IMR-90 (cell line): ENCODE results near the gene OLFML3. TPM values are rescaled to one million over a fixed set of nuclear protein-coding genes. Genes with fewer than 3 reads are reported as not detected.

Source experiments
- ATAC-seq: fragments of 200-7000 bp; cut with Tn5 transposase; 2 replicates; pipeline ENCODE4 v1.9.1; 2020; ENCODE audit warnings: low read depth, mild to moderate bottlenecking, moderate library complexity
- BruUV-seq: library from RNA; stranded (reverse); fragments of 400-500 nt; replicated peaks from 2 replicates; lab custom pipeline; 2021; lab: Mats Ljungman, UMichigan
- CTCF ChIA-PET: fragments of 300-600 bp; formaldehyde crosslinking; extraction: SDS; loops from one replicate; lab custom pipeline; 2021; ENCODE audit warnings: antibody characterized with exemption; lab: Yijun Ruan, JAX
- POLR2A ChIA-PET: fragments of 300-600 bp; sonication (Branson Sonifier 250); formaldehyde crosslinking; loops from one replicate; lab custom pipeline; 2022; ENCODE audit warnings: antibody characterized with exemption; ENCODE audit not compliant: unreplicated experiment; lab: Charles Lee
- DNase-seq: peaks from one replicate; pipeline ENCODE4 v3.0.0; 2013
- H2AFZ ChIP-seq: replicated peaks from 2 replicates; pipeline ENCODE3; 2013; ENCODE audit warnings: low read length, mild to moderate bottlenecking; ENCODE audit not compliant: poor library complexity
- H2AK5ac ChIP-seq: 2 replicates; pipeline ENCODE4 v1.6.1; 2013; ENCODE audit warnings: low read depth, low read length, inconsistent platforms
- H2AK9ac ChIP-seq: replicated peaks from 2 replicates; pipeline ENCODE3; 2013; ENCODE audit warnings: mild to moderate bottlenecking, low read depth, low read length, moderate library complexity; ENCODE audit not compliant: poor library complexity
- H2BK120ac ChIP-seq: 2 replicates; pipeline ENCODE4 v1.6.1; 2013; ENCODE audit warnings: low read depth, low read length, inconsistent platforms
- H2BK15ac ChIP-seq: 3 replicates; pipeline ENCODE4 v1.6.1; 2013; ENCODE audit warnings: low read depth, low read length, inconsistent platforms
- H2BK20ac ChIP-seq: 2 replicates; pipeline ENCODE4 v1.6.1; 2013; ENCODE audit warnings: low read depth, mild to moderate bottlenecking, inconsistent platforms, low read length, moderate library complexity
- H2BK5ac ChIP-seq: 2 replicates; pipeline ENCODE4 v1.6.1; 2013; ENCODE audit warnings: mild to moderate bottlenecking, low read depth, low read length, inconsistent platforms; ENCODE audit not compliant: poor library complexity, severe bottlenecking
- H3K14ac ChIP-seq: replicated peaks from 2 replicates; pipeline ENCODE4 v1.6.1; 2013; ENCODE audit warnings: low read depth, low read length, inconsistent platforms
- H3K18ac ChIP-seq: 2 replicates; pipeline ENCODE4 v1.6.1; 2013; ENCODE audit warnings: low read depth, low read length, control low read depth
- H3K23ac ChIP-seq: 2 replicates; pipeline ENCODE4 v1.6.1; 2013; ENCODE audit warnings: low read depth, low read length, inconsistent platforms
- H3K27ac ChIP-seq: 2 replicates; pipeline ENCODE4 v1.5.1; 2013; ENCODE audit warnings: mild to moderate bottlenecking, control low read depth, low read length; ENCODE audit not compliant: insufficient read depth
- H3K27me3 ChIP-seq: 2 replicates; pipeline ENCODE4 v1.6.1; 2013; ENCODE audit warnings: low read length; ENCODE audit not compliant: control insufficient read depth, insufficient read depth
- H3K36me3 ChIP-seq: 2 replicates; pipeline ENCODE4 v1.6.1; 2013; ENCODE audit warnings: low read length, mixed read lengths; ENCODE audit not compliant: control insufficient read depth, insufficient read depth
- H3K4ac ChIP-seq: 2 replicates; pipeline ENCODE4 v1.6.1; 2013; ENCODE audit warnings: low read depth, low read length, inconsistent platforms
- H3K4me1 ChIP-seq: 2 replicates; pipeline ENCODE4 v1.6.1; 2013; ENCODE audit warnings: low read length, mixed read lengths; ENCODE audit not compliant: control insufficient read depth, insufficient read depth
- H3K4me2 ChIP-seq: 2 replicates; pipeline ENCODE4 v1.6.1; 2013; ENCODE audit warnings: low read depth, mild to moderate bottlenecking, control low read depth, low read length, moderate library complexity
- H3K4me3 ChIP-seq: 2 replicates; pipeline ENCODE4 v1.5.1; 2013; ENCODE audit warnings: low read depth, mild to moderate bottlenecking, control low read depth, low read length, moderate library complexity; ENCODE audit not compliant: insufficient read depth
- H3K56ac ChIP-seq: 2 replicates; pipeline ENCODE4 v1.6.1; 2013; ENCODE audit warnings: low read length, inconsistent platforms; ENCODE audit not compliant: insufficient read depth; ENCODE audit errors: extremely low read depth
- H3K79me1 ChIP-seq, 2 experiments: 2 replicates each; pipeline ENCODE4 v1.6.1; 2013; ENCODE audit warnings: low read length in 2 of 2, inconsistent platforms in 1 of 2, low read depth in 1 of 2
- H3K9ac ChIP-seq: 2 replicates; pipeline ENCODE4 v1.6.1; 2013; ENCODE audit warnings: low read depth, low read length, control low read depth
- H3K9me1 ChIP-seq: 2 replicates; pipeline ENCODE4 v1.6.1; 2013; ENCODE audit warnings: low read length, inconsistent platforms; ENCODE audit not compliant: insufficient read depth
- H3K9me3 ChIP-seq: 2 replicates; pipeline ENCODE4 v1.6.1; 2013; ENCODE audit warnings: low read length; ENCODE audit not compliant: control insufficient read depth, insufficient read depth
- H4K20me1 ChIP-seq: 2 replicates; pipeline ENCODE4 v1.6.1; 2013; ENCODE audit warnings: low read length, inconsistent platforms; ENCODE audit not compliant: insufficient read depth
- H4K5ac ChIP-seq: 2 replicates; pipeline ENCODE4 v1.6.1; 2013; ENCODE audit warnings: mild to moderate bottlenecking, low read depth, low read length, control low read depth
- H4K8ac ChIP-seq, 2 experiments: 2 replicates each; pipeline ENCODE4 v1.6.1; 2013; ENCODE audit warnings: low read depth in 2 of 2, low read length in 2 of 2, control low read depth in 1 of 2, inconsistent platforms in 1 of 2
- H4K91ac ChIP-seq: 2 replicates; pipeline ENCODE4 v1.6.1; 2013; ENCODE audit warnings: low read depth, low read length, inconsistent platforms; ENCODE audit not compliant: insufficient read depth
- BHLHE40 ChIP-seq: fragments of 150-350 bp; IDR thresholded peaks from 2 replicates; pipeline ENCODE4 v1.6.1; 2016; ENCODE audit warnings: mild to moderate bottlenecking, low read depth, low read length
- CEBPB ChIP-seq: IDR thresholded peaks from 2 replicates; pipeline ENCODE4 v1.6.1; 2012; ENCODE audit warnings: low read depth, low read length, improper control_type of control experiment
- CHD1 ChIP-seq: IDR thresholded peaks from 2 replicates; pipeline ENCODE4 v1.6.1; 2012; ENCODE audit warnings: low read depth, low read length, improper control_type of control experiment
- FOS ChIP-seq: fragments of 150-350 bp; IDR thresholded peaks from 2 replicates; pipeline ENCODE4 v1.6.1; 2016; ENCODE audit warnings: low read depth, low read length
- MAFK ChIP-seq: IDR thresholded peaks from 2 replicates; pipeline ENCODE4 v1.6.1; 2012; ENCODE audit warnings: low read depth, low read length, improper control_type of control experiment
- MAZ ChIP-seq: IDR thresholded peaks from 2 replicates; pipeline ENCODE4 v1.6.1; 2012; ENCODE audit warnings: low read depth, mild to moderate bottlenecking, low read length, improper control_type of control experiment, moderate library complexity, borderline replicate concordance
- MXI1 ChIP-seq: IDR thresholded peaks from 2 replicates; pipeline ENCODE4 v1.6.1; 2012; ENCODE audit warnings: low read depth, mild to moderate bottlenecking, low read length, moderate library complexity, borderline replicate concordance
- NFE2L2 ChIP-seq: fragments of 150-350 bp; IDR thresholded peaks from 2 replicates; pipeline ENCODE4 v1.6.1; 2016; ENCODE audit warnings: low read depth, mild to moderate bottlenecking, low read length
- POLR2A ChIP-seq: IDR thresholded peaks from 2 replicates; pipeline ENCODE4 v1.6.1; 2012; ENCODE audit warnings: mild to moderate bottlenecking, low read depth, low read length
- RAD21 ChIP-seq: IDR thresholded peaks from 2 replicates; pipeline ENCODE4 v1.6.1; 2012; ENCODE audit warnings: low read length, improper control_type of control experiment
- RCOR1 ChIP-seq: IDR thresholded peaks from 2 replicates; pipeline ENCODE4 v1.6.1; 2012; ENCODE audit warnings: mild to moderate bottlenecking, low read length, improper control_type of control experiment; ENCODE audit not compliant: insufficient replicate concordance
- RFX5 ChIP-seq: IDR thresholded peaks from 2 replicates; pipeline ENCODE4 v1.8.0; 2012; ENCODE audit warnings: low read depth, mild to moderate bottlenecking, low read length, moderate library complexity
- SMC3 ChIP-seq: fragments of 150-350 bp; IDR thresholded peaks from 2 replicates; pipeline ENCODE4 v1.6.1; 2016; ENCODE audit warnings: low read depth, mild to moderate bottlenecking, antibody characterized with exemption, low read length, moderate library complexity
- WGBS, 2 experiments: methylation state at CpG; one replicate each; pipeline versions ENCODE4 v1.1.5 to v1.1.7; 2013; ENCODE audit warnings: missing lambda C conversion rate in 2 of 2; ENCODE audit not compliant: insufficient read length in 1 of 2; ENCODE audit errors: extremely low coverage in 2 of 2; 5-methylcytosine and 5-hydroxymethylcytosine counted together
- dilution Hi-C: fragments of 300-500 bp; cut with HindIII; formaldehyde crosslinking; loops from one replicate; pipeline ENCODE4 v1.14.3; 2018; ENCODE audit warnings: low sequenced_read_pairs; ENCODE audit not compliant: unreplicated experiment
- in situ Hi-C: fragments of 300-500 bp; cut with MboI; formaldehyde crosslinking; loops from 3 replicates; pipeline ENCODE4 v1.14.3; 2019; ENCODE audit warnings: low sequenced_read_pairs, inconsistent platforms, mixed read lengths
- intact Hi-C: fragments of 100-400 bp; cut with micrococcal nuclease; formaldehyde crosslinking; loops from 2 replicates; pipeline ENCODE4 v1.10.0; 2022
- polyA plus RNA-seq, 3 experiments: library from polyadenylated mRNA; depleted of rRNA; stranded (reverse); fragments of >200 nt; gene quantifications; 2 replicates each; pipeline ENCODE4 v1.2.3, GENCODE V29; 2012; ENCODE audit warnings: low replicate concordance in 1 of 3
- total RNA-seq: library from RNA; depleted of rRNA; stranded (reverse); fragments of >200 nt; gene quantifications from 2 replicates; pipeline ENCODE4 v1.2.3, GENCODE V29; 2012
- TF ChIP-seq, protein P1 (sequence below): fragments of 150-350 bp; IDR thresholded peaks from 2 replicates; pipeline ENCODE4 v1.6.1; 2016; ENCODE audit warnings: low read depth, mild to moderate bottlenecking, low read length, moderate library complexity, borderline replicate concordance
- TF ChIP-seq, protein P2 (sequence below): conservative IDR thresholded peaks from 2 replicates; pipeline ENCODE4 v1.5.1; 2012; ENCODE audit warnings: mild to moderate bottlenecking, low read depth, low read length, improper control_type of control experiment
- TF ChIP-seq, protein P3 (sequence below): fragments of 150-350 bp; IDR thresholded peaks from 2 replicates; pipeline ENCODE4 v1.6.1; 2017; ENCODE audit warnings: mild to moderate bottlenecking, antibody characterized with exemption, low read length, low read depth

Gene OLFML3
- total and polyA plus RNA-seq, 2 of the 4 experiments (the other 2 are of a cell fraction), result 40.9 to 71.3 TPM

DNA sequence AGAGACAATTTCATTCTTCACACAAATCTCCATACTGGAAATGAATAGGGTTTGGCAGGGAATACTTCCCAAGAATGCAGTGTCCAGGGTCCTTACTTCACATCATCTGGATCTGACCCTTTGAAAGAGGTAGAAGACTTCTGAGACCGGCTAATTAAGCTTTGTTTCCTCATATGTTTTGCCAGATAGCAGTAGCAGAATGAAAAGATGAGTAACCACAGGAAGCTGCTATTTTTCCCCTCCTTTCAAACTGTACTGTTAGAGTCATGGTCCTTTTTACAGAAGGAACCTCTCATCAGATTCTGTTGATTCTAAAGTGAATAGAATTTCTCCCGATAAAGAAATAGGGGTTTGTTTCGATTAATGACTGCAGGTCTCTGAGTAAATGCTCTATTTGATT lies 1.4 kb upstream of the OLFML3 start:
- no peak overlapping the region for H2BK120ac ChIP-seq
- no peaks in the 10 kb centered on the region; the same call in 1 of the 2 replicates for H4K20me1 ChIP-seq
- no peak overlapping the region for H4K8ac ChIP-seq
- DNase-seq (peak; percentile 11), ATAC-seq (no peak)
- ChIA-PET CTCF (interaction anchor here (0.7 to 4.4 kb wide), 6 partner anchors 14 to 369 kb away, joined by 3 to 30 read pairs (median 5); no protein-coding TSS in a partner anchor), POLR2A (no interaction called here)
- H3K4me1 ChIP-seq, result peaks cover 21% of the 10 kb centered on the region
- H3K23ac ChIP-seq, result no peak overlapping the region
- dilution Hi-C loops, result no loop called here
- no CpG with 5 or more reads among the region's 3 CpGs for WGBS, 2 experiments
- peaks cover 9% of the 10 kb centered on the region; the same call in 1 of the 2 replicates for H3K36me3 ChIP-seq
- no peak overlapping the region for H4K5ac ChIP-seq
- no peak overlapping the region for H3K4me2 ChIP-seq
- H3K4me3 ChIP-seq, result no peak overlapping the region
- no peak overlapping the region for H3K9ac ChIP-seq
- no peak overlapping the region for H3K27ac ChIP-seq
- BruUV-seq, result no TSS peak
- H2BK15ac ChIP-seq, result no peak overlapping the region
- H3K14ac ChIP-seq, result no peak overlapping the region
- no peak overlapping the region for H2AK5ac ChIP-seq
- H3K79me1 ChIP-seq, result peaks cover 0 to 33% of the 10 kb centered on the region in 2 experiments; a peak in 2 of 4 replicates
- intact Hi-C loops, result loop anchor here (2.0 to 5.0 kb wide), 10 partner anchors 153 to 979 kb away; partner anchors contain the start of genes BCAS2, CSDE1, DENND2C and NRAS
- no peak overlapping the region for H2BK20ac ChIP-seq
- no peak overlapping the region for H3K18ac ChIP-seq
- no peak overlapping the region for H4K91ac ChIP-seq
- no peak overlapping the region for H2AK9ac ChIP-seq
- TF ChIP-seq POLR2A (no peak), SMC3 (no peak), MAFK (no peak), CEBPB (no peak), RCOR1 (no peak), FOS (no peak), RFX5 (no peak), CHD1 (no peak), NFE2L2 (no peak), BHLHE40 (no peak), MXI1 (no peak), MAZ (no peak), RAD21 (no peak)
- TF ChIP-seq, protein P1, sequence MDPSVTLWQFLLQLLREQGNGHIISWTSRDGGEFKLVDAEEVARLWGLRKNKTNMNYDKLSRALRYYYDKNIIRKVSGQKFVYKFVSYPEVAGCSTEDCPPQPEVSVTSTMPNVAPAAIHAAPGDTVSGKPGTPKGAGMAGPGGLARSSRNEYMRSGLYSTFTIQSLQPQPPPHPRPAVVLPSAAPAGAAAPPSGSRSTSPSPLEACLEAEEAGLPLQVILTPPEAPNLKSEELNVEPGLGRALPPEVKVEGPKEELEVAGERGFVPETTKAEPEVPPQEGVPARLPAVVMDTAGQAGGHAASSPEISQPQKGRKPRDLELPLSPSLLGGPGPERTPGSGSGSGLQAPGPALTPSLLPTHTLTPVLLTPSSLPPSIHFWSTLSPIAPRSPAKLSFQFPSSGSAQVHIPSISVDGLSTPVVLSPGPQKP, result no peak
- TF ChIP-seq, protein P2, sequence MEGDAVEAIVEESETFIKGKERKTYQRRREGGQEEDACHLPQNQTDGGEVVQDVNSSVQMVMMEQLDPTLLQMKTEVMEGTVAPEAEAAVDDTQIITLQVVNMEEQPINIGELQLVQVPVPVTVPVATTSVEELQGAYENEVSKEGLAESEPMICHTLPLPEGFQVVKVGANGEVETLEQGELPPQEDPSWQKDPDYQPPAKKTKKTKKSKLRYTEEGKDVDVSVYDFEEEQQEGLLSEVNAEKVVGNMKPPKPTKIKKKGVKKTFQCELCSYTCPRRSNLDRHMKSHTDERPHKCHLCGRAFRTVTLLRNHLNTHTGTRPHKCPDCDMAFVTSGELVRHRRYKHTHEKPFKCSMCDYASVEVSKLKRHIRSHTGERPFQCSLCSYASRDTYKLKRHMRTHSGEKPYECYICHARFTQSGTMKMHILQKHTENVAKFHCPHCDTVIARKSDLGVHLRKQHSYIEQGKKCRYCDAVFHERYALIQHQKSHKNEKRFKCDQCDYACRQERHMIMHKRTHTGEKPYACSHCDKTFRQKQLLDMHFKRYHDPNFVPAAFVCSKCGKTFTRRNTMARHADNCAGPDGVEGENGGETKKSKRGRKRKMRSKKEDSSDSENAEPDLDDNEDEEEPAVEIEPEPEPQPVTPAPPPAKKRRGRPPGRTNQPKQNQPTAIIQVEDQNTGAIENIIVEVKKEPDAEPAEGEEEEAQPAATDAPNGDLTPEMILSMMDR, result no peak
- TF ChIP-seq, protein P3, sequence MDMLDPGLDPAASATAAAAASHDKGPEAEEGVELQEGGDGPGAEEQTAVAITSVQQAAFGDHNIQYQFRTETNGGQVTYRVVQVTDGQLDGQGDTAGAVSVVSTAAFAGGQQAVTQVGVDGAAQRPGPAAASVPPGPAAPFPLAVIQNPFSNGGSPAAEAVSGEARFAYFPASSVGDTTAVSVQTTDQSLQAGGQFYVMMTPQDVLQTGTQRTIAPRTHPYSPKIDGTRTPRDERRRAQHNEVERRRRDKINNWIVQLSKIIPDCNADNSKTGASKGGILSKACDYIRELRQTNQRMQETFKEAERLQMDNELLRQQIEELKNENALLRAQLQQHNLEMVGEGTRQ, result no peak
- no peaks in the 10 kb centered on the region for H3K9me3 ChIP-seq
- no peak overlapping the region for H3K56ac ChIP-seq
- in situ Hi-C loops, result no loop called here
- no peak overlapping the region for H2BK5ac ChIP-seq
- H3K9me1 ChIP-seq, result peaks cover 16% of the 10 kb centered on the region; the same call in 1 of the 2 replicates
- H3K27me3 ChIP-seq, result no peaks in the 10 kb centered on the region
- H3K4ac ChIP-seq, result no peak overlapping the region
- H2AFZ ChIP-seq, result no peak overlapping the region
